GM19025 (cell line): ENCODE data around the gene NME9.

Source experiments
- ATAC-seq: cut with Tn5 transposase; IDR thresholded peaks from one replicate; pipeline ENCODE4 v1.9.1; 2021; ENCODE audit warnings: mild to moderate bottlenecking, low read depth, moderate library complexity; ENCODE audit not compliant: unreplicated experiment

Gene NME9

GRCh38 chr3:138289701-138290100, 40.0 kb downstream of the NME9 start:
- ATAC-seq: no peak

GRCh38 chr3:138289260-138289659, 40.4 kb downstream of the NME9 start:
- ATAC-seq: no peak

GRCh38 chr3:138284957-138285477, 44.6 kb downstream of the NME9 start:
- ATAC-seq: no peak

GRCh38 chr3:138284079-138284478, 45.6 kb downstream of the NME9 start:
- ATAC-seq: no peak

- no peak for ATAC-seq
Observed at GRCh38 chr3:138282836-138283235, 46.8 kb downstream of the NME9 start.

- ATAC-seq: no peak
Observed at GRCh38 chr3:138281561-138281960, 48.1 kb downstream of the NME9 start.

- ATAC-seq: peak; percentile 66
Observed at GRCh38 chr3:138271189-138271794, 58.4 kb downstream of the NME9 start.

GRCh38 chr3:138270245-138270644, 59.4 kb downstream of the NME9 start:
- no peak for ATAC-seq

GRCh38 chr3:138267083-138267482, 62.6 kb downstream of the NME9 start:
- ATAC-seq: no peak

- no peak for ATAC-seq
Observed at GRCh38 chr3:138265745-138266144, 63.9 kb downstream of the NME9 start.

- ATAC-seq: no peak
Observed at GRCh38 chr3:138263104-138263503, 66.5 kb downstream of the NME9 start.

GRCh38 chr3:138260611-138261010, 69.0 kb downstream of the NME9 start:
- no peak for ATAC-seq

GRCh38 chr3:138259126-138259525, 70.5 kb downstream of the NME9 start:
- no peak for ATAC-seq

- ATAC-seq: no peak
Observed at GRCh38 chr3:138257986-138258385, 71.7 kb downstream of the NME9 start.

- ATAC-seq: no peak
Observed at GRCh38 chr3:138256022-138256421, 73.6 kb downstream of the NME9 start.

- ATAC-seq: no peak
Observed at GRCh38 chr3:138254216-138254615, 75.4 kb downstream of the NME9 start.

- no peak for ATAC-seq
Observed at GRCh38 chr3:138253609-138254008, 76.0 kb downstream of the NME9 start.
